Dermis blood vessel endothelial cell (primary cell): ENCODE results near the gene SERINC3. TPM values are rescaled to one million over a fixed set of nuclear protein-coding genes. Genes with fewer than 3 reads are reported as not detected.
A peak's percentile ranks its signal among the peaks of the same experiment; 100 is the strongest.

Experiments
- DNase-seq: peaks from one replicate; pipeline ENCODE4 v3.0.0; 2010
- total RNA-seq: library from RNA; depleted of rRNA; stranded (reverse); fragments of >200 nt; gene quantifications from 2 replicates; pipeline ENCODE4 v1.2.3, GENCODE V29; 2014

SERINC3 gene
- total RNA-seq, 1 donor from 2014 or later, result 110 TPM

DNA sequence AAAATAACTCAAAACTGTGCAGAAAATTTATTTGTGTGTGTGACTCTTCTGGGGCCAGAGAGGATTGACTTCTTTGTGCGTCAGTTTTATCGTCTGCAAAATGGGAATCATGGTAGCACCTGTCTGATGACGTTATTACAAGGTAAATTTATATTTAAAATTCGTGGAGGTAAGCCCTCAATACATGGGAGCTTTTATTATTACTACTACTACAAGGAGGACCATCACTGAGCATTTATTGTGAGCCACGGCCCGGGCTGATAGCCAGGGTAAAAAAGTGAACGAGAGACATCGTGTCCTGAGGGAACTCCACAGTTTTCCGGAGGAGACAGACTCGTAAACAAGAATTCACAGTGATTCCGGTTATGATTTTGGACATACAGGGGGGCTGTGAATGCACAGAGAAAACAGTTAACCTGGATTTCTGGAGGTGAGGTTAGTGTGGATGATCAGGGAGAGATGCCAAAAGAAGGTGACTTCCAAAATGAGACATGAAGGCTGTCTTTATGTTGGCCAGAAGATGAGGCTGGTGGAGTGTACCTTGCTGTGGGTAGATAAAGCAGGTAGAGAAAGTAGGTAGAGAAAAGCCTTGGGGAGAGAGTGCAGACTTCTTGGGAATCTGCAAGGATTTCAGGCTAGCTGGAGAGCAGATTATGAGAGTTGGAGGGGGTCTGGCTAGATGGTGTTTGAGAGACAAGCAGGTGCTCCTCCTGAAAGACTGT, 10.6 kb upstream of the SERINC3 start:
- DNase-seq, result peak; percentile 37

DNA sequence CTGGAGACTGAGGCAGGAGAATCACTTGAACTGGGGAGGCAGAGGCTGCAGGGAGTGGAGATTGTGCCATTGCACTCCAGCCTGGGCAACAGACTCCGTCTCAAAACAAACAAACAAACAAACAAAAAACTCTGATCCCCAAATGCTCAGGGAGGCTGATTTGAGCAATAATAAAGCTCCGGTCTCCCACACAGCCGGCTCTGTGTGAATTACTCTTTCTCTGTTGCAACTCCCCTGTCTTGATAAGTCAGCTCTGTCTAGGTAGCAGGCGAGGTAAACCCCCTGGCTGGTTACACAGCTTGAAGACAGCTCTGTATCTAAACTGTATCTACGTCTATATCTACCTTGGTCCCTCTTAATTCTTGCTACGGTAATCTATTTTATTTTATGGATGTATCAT, 6.4 kb upstream of the SERINC3 start:
- no peak for DNase-seq

DNA sequence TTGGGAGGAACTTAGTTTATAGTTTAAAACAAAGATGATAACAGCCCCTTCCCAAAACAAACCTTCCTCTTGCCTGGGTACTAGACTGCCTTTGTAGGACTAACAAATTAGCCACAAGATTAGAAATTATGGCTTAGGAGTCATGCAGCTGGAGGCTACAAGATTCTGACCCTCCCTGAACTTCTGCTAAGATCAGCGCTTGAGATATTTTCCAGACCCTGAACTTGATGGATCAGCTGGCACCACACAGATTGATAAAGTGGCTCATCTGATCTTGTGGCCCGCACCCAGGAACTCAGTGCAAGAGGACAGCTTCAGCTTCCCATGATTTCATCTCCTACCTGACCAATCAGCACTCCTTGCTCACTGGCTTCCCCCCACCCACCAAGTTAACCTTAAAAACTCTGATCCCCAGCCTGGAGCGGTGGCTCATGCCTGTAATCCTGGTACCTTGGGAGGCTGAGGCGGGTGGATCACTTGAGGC, 5.9 kb upstream of the SERINC3 start:
- no peak for DNase-seq

DNA sequence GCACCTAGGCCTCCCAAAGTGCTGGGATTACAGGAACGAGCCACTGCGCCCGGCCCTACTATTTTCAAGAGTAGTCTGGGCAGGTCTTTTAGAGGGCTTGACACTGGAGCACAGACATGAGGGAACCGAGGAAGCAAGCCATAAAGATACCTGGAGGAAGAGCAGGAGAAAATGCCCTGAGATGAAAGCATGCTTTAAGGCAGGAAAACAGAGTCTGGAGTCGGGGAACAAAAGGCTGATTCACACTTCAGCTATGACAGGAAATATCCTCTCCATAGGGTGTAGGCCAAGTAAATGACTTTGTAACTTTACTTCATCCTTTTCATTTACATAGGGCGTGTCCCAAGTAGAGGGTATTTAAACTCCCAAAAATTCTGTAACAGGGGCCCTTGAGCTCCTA, 4.3 kb upstream of the SERINC3 start:
- peak; percentile 59 for DNase-seq

DNA sequence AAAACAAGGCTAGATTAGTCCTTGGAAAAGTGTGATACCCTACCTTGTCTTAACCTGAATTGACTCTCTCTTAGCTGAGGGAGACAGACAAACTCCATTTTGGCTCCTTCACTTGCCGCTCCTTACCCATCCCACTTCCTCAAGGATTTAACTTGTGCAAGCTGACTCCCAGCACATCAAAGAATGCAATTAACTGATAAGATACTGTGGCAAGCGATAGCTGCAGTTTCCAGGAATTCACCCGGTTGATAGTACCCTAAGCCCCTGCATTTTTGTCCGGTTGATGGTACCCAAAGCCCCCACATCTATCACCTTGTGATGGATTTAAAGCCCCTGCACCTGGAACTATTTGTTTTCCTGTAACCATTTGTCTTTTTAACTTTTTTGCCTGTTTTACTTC, 1.9 kb upstream of the SERINC3 start:
- DNase-seq, result no peak

DNA sequence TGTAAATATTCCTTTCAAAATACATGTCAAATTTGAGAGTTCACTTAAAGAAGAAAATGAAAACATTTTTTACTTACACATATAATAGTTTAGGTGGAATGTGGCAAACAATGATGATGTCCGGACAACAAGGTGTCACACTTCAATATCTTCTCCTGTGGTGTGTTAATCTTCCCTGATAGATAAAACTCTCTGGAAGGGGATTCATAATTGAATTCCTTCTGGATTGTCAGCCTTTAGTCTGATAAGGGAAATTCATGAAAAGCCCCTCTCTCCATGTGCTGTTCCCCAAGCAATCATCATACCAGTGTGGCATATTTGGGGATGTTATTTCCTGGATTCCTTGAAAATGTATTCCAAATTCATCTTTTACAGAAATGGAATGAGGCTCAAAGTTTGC, 971 bp upstream of the SERINC3 start:
- no peak for DNase-seq

DNA sequence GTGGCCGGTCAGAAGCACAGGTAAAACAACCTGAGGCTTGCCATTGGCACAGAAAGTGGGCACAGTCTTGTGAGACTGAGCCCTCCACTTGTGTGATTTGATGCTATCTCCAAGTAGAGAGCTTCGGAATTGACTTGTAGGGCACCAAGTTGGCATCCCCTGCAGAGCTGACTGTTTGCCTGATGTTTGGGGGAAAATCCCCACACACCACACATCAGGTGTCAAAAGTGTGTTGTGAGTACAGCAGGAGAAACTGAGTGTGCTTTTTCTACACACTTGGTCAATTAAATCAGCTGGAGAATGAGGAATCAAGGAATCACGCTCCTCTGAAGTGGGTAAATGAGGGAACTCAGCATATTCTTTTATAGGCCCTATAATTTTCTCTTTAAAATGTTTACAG, 989 bp downstream of the SERINC3 start:
- no peak for DNase-seq

DNA sequence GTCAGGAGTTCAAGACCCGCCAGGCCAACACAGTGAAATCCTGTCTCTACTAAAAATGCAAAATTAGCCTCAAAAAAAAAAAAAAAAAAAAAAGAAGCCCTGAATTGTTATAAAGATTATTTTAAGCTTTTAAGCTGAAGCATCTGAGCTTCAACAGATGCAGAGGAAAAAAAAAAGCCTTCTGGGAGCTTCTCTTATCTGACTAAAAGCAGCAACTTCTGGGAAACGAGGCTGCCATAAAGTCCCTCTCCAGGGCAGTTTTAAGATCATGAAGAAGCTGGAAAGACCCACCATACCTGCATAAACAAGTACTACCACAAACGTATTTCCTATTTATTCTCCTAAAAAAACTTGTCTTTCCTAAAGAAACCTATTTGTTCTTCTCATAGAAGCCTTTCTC, 3.6 kb downstream of the SERINC3 start:
- DNase-seq, result no peak

DNA sequence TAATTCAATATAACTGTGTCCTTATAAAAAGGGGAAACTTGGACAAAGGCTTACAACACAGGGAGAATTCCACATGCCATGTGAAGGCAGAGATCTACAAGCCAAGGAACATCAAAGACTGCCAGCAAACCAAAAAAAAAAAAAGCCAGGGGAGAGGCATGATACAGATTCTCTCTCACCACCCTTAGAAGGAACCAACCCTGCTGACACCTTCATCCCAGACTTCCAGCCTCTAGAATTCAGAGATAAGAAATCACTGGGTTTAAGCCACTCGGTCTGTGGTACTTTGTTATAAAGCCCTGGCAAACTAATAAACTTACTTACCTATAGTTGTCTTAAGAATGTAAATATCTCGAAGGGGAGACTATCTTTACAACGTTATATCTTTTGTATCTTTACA, 4.4 kb downstream of the SERINC3 start:
- DNase-seq, result no peak

DNA sequence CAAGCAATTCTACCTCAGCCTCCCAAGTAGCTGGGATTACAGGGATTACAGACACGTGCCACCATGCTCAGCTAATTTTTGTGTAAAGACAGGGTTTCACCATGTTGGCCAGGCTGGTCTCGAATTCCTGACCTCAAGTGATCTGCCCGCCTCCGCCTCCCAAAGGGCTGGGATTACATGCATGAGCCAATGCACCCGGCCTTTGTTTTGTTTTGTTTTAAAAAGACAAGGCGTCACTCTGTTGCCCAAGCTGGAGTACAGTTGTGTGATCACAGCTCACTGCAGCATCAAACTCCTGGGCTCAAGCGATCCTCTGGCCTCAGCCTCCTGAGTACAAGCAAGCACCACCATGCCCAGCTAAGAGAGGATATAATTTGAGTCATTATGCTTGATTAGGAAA, 5.4 kb downstream of the SERINC3 start:
- DNase-seq, result no peak

DNA sequence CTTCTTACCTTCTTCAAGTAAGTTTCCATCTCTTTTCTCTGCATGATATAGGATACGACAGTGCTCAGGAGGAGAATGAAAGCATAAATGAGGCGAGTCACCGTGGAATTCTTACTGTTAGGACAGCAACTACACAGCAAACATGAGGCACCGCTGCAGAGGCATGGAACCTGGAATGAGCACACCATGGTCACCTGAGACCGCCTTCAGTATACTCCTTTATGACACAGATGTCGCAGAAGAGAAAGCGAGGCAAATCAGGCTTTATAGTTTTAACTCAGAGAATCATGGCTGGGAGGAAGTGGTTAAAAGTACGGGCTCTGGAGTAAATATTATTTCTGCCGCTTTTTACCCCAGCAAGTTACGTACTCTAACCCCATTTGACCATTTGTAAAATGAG, 8.0 kb downstream of the SERINC3 start:
- DNase-seq, result no peak

DNA sequence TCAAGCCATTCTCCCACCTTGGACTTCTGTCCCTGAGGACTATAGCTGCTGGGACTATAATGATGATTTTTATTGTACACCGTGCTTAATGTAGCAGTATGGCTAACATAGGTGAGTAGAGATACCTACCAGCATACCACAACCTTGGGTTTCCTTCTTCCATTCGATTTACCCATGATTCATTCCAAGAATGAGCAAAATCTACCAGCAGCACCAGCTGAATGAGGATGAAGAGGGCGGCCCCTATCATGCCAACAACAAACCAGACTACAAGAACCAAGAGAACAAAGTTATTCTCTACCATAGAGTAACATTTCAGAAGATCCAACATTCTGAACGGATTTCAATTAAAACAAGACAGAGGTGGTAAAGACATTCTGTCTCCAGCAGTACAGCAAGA, 12.1 kb downstream of the SERINC3 start:
- DNase-seq, result no peak

DNA sequence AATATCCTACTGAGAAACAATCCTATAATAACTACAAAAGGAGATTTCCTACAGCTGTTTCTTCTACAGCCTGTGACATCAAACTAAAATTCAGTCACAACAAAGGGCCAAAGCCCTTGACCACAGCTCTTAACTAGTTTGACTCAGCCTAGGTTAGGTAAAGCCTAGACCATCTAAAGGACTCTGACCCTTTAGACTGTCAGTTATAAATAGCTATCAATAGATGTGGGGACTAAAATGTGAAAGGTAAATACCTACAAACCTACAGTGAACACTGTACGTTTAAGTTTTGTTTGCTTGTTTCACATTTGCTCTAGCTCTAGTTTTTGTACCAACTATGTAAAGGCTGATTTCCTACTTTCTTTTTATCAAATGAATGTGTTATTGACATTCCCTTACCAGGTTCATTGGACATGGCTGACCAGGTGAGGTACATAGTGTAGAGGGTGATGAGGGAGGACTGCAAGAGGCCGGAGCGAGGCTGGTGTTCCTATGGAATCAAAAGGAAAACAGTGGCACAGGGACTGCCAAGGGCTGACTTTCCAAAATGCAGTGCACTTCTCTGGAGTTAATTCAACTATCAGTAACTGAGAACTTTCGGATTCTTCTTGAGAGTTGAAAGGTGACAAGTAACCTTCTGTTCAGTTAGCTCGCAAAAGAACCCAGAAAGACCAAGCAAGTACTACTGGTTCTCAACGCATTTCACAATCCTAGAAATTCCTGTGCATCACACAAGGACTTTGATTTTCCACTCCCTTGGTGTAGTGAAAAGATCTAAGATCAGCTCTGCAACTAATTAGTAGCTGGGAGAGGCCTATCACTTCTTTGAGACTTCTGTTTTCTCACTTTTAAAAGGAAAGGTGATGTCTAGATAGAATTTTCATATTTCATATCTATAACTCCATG, 17.2 kb downstream of the SERINC3 start:
- DNase-seq, result no peak

DNA sequence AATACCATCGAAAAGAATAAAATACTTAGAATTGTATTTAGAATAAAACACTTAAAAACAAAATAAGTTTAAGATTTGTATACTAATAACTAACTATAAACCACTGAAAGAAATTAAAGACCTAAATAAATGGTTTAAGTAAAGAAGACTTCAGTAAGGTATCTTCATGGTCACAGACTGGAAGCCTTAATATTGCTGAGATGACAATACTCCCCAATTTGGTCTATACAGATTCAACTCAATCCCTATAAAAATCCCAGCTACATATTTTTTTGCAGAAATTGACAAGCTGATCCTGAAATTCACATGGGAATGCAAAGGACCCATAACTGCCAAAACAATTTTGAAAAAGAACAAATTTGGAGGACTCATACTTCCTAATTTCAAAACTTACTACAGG, 18.9 kb downstream of the SERINC3 start:
- no peak for DNase-seq

DNA sequence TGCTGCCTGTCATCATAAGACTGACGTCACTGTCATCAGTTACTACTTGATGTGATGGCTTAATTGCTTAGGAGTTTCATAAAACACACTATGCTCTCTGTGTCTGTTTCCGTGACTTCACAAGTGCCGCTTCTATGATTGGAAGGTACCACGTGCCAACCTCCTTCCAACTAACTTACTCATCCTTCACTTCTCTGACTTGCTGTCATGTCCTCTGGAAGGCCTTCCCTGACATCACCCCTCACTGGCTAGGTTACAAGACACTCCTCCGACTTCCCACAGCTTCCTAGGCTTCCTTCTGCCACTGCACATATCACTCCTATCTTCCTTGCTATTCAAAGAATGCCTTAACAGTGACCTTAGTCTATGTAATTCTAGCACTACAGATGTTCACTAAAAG, 20.4 kb downstream of the SERINC3 start:
- no peak for DNase-seq

DNA sequence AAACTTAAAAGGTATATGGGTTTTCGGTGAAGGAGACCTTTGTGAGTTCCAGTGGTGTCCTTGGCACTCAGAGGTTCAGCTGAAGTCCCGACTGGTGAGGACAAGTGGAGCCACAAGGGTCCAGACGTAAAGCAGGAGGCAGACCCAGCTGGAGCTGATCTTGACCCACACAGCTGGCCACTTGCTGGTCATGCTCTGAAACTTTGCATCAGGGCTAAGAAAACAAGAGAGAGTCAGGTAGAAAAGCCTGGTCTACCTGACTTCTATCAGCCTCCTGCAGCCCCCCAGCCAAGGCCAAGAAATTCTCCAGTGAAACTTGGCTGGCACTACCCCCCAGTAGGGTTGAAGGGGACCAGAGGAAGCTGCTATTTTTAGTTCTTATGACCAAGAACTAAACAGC, 21.6 kb downstream of the SERINC3 start:
- DNase-seq, result no peak

DNA sequence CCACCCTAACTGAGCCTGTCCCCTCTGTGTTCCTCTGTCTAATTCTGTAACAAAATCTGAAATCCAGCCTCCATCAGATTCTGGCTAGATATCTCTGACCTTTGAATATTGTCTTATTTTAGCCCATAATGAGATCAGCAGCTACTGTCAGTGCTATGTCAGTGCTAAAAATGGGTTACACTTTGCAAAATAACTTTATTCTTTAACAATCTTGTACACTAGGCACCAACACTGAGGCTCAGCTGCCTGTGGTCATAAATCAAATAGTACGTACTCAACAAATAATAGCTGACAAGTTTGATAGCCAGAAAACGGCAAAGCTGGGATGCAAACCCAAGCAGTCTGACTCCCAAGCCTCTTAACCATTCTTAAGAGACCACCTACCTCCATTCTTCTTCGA, 24.1 kb downstream of the SERINC3 start:
- DNase-seq, result no peak

DNA sequence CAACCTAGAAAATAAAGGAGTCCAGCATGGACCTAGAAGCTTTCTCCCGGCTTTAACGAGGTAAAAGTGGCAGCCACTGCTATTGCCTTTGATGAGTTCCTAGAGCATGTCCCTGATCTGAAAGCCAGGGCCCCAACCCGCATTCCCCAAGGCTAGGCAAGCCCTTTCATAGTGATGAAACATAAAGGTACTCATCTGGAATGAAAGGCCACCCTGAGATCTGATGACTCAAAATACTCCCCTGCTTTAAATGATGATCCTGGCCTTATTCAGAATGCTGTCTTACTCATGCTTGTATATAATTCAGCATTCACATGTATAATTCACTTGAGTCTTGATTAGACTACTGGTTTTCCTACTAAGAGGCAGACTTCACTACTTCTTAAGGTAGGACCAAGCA, 24.9 kb downstream of the SERINC3 start:
- no peak for DNase-seq

DNA sequence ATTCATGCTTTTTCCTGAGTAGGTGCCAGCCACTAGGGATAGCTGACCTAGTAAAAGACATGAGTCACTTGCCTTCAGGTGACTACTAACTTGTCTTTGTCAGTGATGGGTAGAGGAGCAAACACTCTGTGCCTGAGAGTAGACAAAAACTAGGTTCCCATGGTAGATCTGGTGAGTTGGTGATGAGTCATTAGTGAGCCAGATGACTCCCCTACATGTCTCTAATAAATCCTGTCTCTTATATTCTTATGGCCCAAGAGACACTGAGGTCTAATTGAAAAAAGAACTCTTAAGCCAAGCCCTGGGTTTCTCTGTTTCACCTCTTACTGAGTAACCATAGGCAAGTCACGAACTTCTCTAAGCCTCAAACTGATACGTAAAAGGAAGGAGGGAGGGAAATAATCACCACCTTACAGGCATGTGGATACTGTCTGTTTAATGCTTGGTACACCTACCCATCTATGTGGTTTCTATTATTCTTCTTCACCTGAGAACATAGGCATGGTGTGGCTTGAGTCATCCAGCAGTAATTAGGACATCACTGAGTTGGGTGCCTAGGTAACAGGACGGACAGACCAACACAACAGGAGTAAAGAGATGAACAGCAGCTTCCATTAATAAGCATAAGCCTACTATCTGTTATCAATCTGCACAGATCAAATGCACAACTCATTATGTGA, 25.9 kb downstream of the SERINC3 start:
- peak; percentile 48 for DNase-seq

DNA sequence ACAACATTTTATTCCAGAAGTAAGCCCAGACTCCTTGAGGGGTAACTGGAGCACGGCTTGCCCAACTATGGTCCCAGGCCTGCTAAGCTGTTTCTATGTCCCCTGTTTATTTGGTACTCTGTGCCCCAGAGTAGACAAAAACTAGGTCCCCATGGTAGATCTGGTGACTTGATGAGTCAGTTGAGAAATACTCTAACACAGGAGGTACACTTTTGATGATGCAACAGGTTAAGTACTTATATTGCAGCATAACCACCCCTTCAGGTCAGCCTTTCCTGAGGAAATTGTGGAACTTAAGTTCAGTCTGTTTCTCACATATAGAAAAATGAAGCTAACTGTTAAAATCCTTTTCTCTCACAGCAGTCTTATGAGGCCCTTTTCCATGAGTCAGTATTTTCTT, 26.6 kb downstream of the SERINC3 start:
- peak; percentile 26 for DNase-seq

DNA sequence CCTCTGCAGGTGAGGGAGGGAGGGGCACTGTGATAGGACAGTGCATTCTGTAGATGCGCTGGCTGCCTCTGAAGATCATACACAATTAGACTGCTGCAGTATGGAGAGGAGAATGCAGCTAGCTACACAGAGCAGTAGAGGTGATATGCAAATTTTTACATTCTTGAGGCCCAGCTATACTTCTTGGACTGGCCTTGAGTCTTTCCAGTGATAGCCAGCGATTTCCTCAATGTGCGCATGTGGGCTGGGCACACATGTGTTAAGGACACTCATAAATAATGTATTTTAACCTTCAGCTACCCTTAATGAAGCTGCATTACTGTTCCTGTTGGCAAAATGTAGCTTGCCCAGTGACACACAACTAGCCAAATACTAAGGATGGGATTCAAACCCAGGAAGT, 27.2 kb downstream of the SERINC3 start:
- no peak for DNase-seq

DNA sequence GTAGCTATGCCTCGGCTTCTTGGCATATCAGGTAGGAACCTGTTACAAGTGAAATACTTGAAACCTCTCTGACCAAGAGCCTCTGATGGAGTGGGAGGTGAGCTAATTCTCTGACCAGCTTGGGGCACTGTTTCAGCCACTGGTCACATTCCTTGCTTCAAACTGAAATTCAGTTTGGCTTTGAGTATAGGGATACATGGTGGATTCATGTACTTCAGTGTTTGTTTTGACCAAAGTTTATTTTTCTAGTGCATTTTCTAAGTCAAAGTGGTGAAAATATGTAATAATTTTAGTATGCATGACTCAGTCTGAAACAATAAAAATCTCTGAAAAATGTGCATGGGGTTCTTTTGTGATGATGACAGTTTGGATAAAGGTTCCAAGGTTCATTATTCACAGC, 27.6 kb downstream of the SERINC3 start:
- DNase-seq, result no peak

DNA sequence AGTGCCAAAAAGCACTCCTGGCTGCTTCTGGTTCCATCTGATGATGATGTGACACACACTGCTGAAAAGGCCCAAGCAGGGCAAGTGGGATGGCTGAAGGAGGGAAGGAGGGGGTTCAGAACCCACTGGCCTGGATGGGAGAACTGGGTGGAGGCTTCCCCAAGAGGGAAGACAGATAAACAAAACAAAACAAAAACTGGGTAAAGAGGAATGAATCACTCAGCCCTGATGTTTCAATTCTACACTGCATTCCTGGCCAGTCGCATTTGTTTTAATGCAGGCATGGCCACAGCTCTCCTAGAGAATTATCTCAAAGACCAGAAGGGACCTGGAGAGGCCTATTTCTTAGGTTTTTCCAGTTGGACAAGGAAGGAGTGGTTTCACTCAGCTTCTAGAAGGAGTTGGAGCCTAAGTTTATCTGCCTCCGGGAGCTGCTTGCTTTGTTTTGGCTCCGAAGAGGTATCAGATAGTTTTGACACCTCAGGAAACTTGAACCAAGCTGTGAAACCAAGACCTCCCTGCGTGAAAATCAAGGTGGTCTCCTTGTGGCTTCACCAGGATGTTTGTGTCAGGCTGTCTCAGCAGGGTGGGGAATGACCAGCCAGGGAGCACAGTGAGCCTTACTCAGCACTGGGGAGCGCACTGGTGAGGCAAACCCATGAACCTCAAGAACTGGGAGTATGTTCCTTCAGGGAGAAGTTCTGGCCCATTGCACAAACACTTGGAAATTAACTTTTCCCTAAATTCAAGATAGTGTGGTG, 30.1 kb downstream of the SERINC3 start:
- DNase-seq, result no peak
